Right forelimb (tissue), 1 donor: ENCODE results near the gene CDHR3.
"Not testable (repeated sequence)": the region's sequence is repeated elsewhere in the genome, so short reads cannot be mapped to it uniquely, and the experiment has no call there.

Experiments used
- DNase-seq: peaks from one replicate; pipeline ENCODE4 v3.0.0-alpha.2; 2018

CDHR3 gene

DNA sequence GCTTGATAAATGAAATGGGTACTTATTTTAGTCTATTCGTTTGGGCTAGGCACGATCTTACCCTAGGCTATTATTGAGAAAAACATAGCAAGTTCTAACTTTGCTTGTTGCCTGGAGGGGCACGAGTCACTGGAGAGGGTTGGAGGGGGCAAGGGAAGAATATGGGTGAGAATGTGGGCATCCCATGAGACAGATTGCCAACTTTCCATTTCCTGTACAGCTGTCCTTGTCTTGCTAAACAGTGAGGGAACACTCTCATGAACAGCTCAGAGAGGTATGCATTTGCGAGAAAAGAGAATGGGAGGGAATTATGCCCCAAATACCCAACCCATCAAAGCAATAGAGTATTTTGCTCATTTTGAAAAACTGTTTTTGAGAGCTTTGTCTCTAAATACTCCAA lies 9.2 kb downstream of the CDHR3 start:
- no peak for DNase-seq

GRCh38 chr7:105974471-105974870 lies 11.4 kb downstream of the CDHR3 start:
- DNase-seq = no peak

DNA sequence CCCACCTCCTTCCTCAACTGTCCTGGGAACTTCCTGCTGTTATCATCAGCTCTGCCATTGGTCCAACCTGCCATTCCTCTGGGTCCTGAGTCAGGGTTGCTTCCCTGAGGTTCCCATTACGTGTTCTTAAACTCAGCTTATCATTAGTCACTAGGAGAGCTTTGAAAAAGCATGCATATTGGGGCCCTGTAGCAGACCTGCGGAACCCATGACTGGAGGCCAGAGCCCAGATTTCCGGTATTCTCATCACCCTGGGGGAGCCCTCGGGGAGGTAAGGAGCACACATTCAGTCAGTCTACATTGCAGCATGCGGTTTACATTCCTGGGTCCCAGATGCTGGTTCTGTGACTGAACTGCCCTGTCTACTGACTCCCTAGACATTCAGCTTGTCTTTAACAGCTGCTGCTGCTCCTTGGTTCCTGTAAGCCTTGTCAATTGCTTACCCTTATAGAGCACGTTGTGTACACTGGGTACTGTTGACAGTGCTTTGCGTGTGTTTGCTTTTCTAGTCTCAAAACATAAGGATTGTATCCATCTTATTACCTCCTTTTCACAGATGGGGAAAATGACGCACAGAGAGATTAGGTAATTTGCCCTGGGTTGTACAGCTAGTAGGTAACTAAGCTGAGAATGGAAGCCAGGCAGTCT lies 12.8 kb downstream of the CDHR3 start:
- no peak for DNase-seq

DNA sequence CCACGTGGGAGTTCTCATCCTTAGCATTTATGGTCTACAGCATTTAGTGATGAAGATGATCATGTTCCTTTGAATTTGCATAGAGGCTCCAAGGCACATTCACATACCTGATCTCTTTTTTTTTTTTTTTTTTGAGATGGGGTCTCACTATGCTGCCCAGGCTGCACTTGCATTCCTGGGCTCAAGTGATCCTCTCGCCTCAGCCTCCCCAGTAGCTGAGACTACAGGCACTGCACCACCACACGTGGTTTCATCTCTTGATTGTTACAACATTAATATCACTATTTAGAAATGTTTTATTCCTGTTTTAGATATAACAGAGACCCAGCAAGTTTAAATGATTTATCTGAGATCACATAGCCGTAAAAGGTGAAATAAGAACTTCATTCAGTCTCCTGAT lies 13.8 kb downstream of the CDHR3 start:
- no peak for DNase-seq

DNA sequence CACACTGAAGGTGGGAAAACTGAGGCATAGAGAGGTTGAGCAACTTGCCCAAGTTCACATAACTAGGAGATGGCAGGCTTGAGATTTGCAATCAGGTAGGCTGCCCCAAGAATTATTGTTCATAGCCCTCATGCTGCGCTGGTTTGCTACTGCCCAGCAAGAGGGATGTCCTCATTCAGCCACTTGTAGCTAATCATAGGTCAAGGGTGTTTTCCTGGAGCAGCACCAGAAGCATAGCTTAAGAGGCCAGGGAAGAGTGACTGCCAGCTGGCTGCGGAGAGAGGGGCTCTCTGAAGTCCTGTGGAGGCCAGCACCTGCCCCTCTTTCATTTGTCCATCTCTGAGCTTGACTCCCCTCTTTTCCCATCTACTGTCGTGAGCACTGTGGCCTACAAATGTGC lies 15.0 kb downstream of the CDHR3 start:
- no peak for DNase-seq

GRCh38 chr7:105978974-105979373 lies 15.9 kb downstream of the CDHR3 start:
- no peak for DNase-seq

DNA sequence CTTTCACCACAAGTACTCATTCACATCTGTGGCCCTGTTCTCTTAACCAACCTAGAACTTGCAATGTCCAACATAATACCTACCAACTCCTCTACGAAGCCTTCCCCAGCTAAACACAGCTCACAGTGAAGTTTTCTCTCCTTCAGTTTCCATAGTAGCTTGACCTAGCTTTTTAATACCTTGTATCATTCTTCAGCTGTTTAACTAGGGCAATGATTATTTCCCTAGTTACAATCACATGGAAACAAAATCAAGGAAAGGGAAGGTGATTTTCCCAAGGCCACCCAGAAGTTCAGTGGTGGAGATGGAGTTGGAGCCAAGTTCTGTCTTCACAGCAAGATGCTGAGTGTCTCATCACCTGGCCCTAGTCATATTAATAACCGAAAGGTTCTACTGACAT lies 16.3 kb downstream of the CDHR3 start:
- no peak for DNase-seq

DNA sequence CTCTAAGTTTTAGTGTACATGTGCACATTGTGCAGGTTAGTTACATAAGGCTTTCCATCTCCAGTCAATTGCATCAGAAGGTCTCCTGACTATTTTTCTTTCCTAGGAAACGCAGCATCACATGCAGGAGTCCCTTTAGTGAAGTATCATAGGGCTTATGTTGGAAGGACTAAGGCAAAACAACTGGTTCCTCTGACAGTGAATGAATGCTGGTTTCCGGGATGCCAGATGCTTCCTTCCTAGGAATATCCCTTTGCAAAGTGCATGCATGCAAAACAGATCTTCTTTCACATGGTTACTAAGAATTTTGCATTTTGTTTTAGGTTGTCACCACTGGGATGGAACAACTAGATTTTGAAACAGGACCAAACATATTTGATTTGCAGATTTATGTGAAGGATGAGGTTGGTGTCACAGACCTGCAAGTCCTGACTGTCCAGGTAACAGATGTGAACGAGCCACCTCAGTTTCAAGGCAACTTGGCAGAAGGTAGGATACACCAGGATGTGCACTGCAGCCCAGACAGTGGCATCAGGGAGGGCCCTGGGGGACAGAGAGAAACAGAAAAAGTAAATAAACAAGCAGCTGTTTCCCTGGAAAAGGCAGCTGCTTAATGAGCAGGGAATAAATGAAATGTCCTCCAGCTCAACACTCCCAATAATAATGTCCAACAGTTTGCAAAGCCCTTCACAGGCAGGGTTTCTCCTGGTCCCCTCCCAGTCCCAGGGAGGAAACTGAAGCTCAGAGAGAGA lies 17.8 kb downstream of the CDHR3 start:
- DNase-seq = no peak

GRCh38 chr7:105982388-105982787 lies 19.3 kb downstream of the CDHR3 start:
- no peak for DNase-seq

DNA sequence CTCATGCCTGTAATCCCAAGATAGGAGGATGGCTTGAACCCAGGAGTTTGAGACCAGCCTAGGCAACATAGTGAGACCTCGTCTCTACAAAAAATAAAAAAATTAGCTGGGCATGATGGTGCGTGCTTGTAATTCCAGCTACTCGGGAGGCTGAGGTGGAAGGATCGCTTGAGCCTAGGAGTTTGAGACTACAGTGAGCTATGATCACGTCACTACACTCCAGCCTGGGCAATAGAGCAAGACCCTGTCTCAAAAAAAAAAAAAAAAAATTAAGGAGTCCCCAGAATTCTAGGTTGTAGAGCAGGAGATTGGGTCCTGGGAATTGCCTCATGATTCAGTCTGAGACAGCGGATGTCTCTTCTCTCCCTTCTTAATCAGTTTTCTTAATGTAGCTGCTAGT lies 21.7 kb downstream of the CDHR3 start:
- DNase-seq = not testable (repeated sequence)

GRCh38 chr7:105985229-105985628 lies 22.2 kb downstream of the CDHR3 start:
- no peak for DNase-seq

DNA sequence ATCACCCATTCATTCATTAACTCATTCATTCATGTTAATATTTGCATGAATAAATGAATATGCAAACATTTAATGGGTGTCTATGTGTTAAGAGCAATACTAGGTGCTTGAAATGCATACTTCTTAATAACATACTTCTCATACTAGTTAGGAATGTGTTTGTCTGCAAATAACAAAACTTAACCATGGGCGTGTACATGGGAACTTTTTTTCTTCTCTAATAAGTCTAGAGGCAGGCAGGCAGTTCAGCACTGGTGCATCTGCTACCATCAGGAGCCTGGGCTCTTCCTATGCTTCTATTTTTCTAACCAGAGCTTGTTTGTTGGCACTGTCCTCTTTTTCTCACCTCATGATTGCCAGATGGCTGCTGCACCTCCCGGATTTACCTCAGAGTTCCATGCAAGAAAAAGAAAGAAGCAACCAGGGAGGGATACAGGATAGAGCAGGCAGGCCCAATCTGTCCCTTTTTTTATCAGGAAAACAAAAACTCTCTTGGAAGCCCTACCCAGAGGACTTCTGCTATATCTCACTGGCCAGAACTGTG lies 22.7 kb downstream of the CDHR3 start:
- DNase-seq = no peak

- no peak for DNase-seq
Measured at GRCh38 chr7:105987046-105987445, 24.0 kb downstream of the CDHR3 start.

- no peak for DNase-seq
Measured at GRCh38 chr7:105988276-105988675, 25.2 kb downstream of the CDHR3 start.

DNA sequence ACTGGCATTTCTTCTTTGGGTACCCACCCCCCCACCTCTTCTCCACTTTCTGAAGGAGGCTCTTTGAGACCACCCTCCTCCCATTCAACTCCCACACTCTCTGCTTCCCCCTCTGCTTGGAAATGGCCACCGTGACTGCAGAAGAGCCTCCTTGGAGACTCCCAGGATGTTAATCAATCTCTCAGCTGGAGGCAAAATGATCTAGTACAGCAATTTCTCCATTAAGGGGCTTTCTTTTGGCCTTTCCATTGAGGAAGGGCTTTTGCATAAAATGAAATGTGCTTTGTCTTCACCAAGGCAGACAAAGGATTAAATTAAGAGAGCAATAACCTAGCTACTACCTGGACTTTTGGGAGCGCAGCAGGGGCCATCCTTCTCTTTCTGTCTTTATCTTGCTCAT lies 26.1 kb downstream of the CDHR3 start:
- no peak for DNase-seq

GRCh38 chr7:105989686-105990085 lies 26.6 kb downstream of the CDHR3 start:
- no peak for DNase-seq

DNA sequence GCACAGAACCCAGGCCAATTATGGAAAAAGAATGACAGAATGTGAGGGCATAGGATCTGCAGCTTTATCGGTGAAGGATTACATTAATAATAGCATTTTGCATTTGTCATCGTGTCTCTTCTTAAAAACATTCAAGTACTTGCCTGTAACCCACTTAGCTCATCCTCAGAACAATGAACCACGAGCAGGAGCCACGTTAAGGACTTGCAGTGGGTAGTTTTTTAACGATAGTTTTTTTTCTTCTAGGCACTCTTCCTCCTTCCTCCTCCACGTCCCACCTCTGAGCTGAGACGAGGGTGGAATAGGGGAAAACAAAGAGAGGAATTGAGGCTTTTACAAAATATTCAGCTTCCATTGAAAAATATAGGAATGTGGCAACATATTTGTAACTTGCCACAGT lies 27.1 kb downstream of the CDHR3 start:
- no peak for DNase-seq

DNA sequence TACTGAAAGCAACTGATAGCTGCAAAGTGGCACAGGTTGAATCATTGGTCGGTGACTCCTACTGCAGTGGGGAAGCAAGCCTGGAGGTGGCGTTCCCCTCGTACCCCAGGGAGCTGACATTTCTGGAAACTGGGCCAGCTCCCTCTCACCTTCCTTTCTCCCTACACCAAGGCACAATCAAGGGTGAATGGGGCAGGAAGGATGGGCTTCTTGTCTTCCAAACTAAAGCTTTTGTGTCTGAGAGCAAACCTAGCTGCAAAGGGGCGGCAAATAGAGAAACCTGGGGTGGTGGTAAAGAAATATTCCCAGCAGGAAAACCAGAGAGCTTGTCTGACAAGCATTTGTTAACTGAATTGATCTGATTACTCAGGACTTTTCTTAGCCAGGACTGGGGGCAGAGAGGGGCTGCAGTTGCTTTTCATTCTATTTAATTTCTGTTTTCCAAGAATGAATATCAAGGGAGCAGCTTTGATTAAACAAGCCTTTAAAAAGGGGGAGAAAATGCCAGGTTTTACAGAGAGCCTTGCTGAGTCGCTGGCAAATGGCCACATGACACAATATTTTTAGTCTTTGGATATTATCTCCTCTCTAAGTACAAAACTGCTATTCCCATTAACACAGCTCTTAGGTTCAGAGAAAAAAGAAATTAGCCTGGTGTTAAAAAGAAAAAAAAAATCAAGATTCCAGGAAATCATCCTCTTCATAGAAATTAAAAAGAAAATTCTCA lies 27.8 kb downstream of the CDHR3 start:
- DNase-seq = no peak

- no peak for DNase-seq
Measured at GRCh38 chr7:105992905-105993304, 29.8 kb downstream of the CDHR3 start.

GRCh38 chr7:105996860-105997737 lies 34.0 kb downstream of the CDHR3 start:
- no peak for DNase-seq

DNA sequence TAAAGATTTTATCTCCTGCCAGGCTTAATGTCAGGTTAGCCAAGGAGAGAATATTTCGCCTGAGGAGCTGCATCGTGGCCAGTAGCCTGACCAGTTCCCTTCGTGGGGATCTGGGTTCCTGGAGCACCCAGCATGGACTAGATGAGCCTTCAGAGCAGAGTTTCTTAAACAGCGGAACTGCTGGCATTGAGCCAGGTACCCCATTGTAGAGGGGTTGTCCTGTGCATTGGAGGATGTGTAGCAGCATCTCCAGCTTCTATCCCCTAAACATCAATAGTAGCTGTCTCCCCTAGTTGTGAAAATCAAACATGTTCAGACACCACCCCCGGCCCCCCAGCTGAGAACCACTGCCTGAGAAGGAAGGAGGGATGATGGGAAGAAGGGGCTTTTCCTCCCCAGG lies 36.2 kb downstream of the CDHR3 start:
- DNase-seq = no peak

- no peak for DNase-seq
Measured at GRCh38 chr7:106001196-106001595, 38.1 kb downstream of the CDHR3 start.

DNA sequence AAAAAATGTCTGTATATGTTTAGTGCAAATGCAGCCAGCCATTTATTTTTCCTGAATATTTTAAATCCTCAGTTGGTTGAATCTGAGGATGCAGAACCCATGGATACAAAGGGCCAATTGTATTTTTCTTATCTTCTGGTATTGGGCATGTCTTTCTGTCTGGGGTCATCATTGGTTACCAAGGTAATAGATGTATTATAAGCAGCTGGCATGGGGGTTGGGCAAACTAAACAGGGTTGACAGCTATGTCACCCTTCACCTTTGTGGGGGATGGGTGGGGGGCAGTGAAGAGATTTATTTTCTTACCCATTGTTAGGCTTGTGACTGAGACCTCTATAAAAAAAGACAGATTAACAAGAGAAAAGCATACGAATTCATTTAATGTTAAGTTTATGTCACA lies 38.8 kb downstream of the CDHR3 start:
- DNase-seq = no peak
